ENCODE results near the gene SAXO2. TPM values are rescaled to one million over a fixed set of nuclear protein-coding genes. Genes with fewer than 3 reads are reported as not detected.
"Not testable (repeated sequence)": the region's sequence is repeated elsewhere in the genome, so short reads cannot be mapped to it uniquely, and the experiment has no call there.

The SAXO2 gene
- total RNA-seq, 1 experiment from 2014 or later, result not detected

- H3K36me3 ChIP-seq, H3K27me3 ChIP-seq, DNase-seq, H3K9me3 ChIP-seq, H3K4me3 ChIP-seq: not testable (repeated sequence)
Measured at GRCh38 chr15:82319522-82320278, 57.1 kb downstream of the SAXO2 start.

- not testable (repeated sequence) for H3K36me3 ChIP-seq, H3K9me3 ChIP-seq, DNase-seq, H3K4me3 ChIP-seq, H3K27me3 ChIP-seq
Measured at GRCh38 chr15:82320861-82321260, 58.2 kb downstream of the SAXO2 start.

- not testable (repeated sequence) for H3K27me3 ChIP-seq, H3K36me3 ChIP-seq, H3K4me3 ChIP-seq, H3K9me3 ChIP-seq, DNase-seq
Measured at GRCh38 chr15:82322488-82322887, 59.9 kb downstream of the SAXO2 start.

- not testable (repeated sequence) for H3K4me3 ChIP-seq, DNase-seq, H3K36me3 ChIP-seq, H3K27me3 ChIP-seq, H3K9me3 ChIP-seq
Measured at GRCh38 chr15:82324831-82325230, 62.2 kb downstream of the SAXO2 start.

GRCh38 chr15:82325646-82326045 lies 63.0 kb downstream of the SAXO2 start:
- H3K9me3 ChIP-seq, H3K27me3 ChIP-seq, H3K36me3 ChIP-seq, DNase-seq, H3K4me3 ChIP-seq: not testable (repeated sequence)

- H3K4me3 ChIP-seq, H3K27me3 ChIP-seq, H3K9me3 ChIP-seq, DNase-seq, H3K36me3 ChIP-seq: not testable (repeated sequence)
Measured at GRCh38 chr15:82326896-82327295, 64.3 kb downstream of the SAXO2 start.

GRCh38 chr15:82327372-82327771 lies 64.8 kb downstream of the SAXO2 start:
- not testable (repeated sequence) for H3K9me3 ChIP-seq, H3K27me3 ChIP-seq, H3K4me3 ChIP-seq, H3K36me3 ChIP-seq, DNase-seq

GRCh38 chr15:82329039-82329438 lies 66.4 kb downstream of the SAXO2 start:
- H3K4me3 ChIP-seq, DNase-seq: not testable (repeated sequence)

GRCh38 chr15:82330921-82331320 lies 68.3 kb downstream of the SAXO2 start:
- not testable (repeated sequence) for H3K4me3 ChIP-seq, DNase-seq, H3K9me3 ChIP-seq, H3K27me3 ChIP-seq, H3K36me3 ChIP-seq

More at GRCh38 chr15:82329039-82329438, 66.4 kb downstream of the SAXO2 start:
- not testable (repeated sequence) for H3K27me3 ChIP-seq, H3K36me3 ChIP-seq, H3K9me3 ChIP-seq

- not testable (repeated sequence) for H3K4me3 ChIP-seq, H3K27me3 ChIP-seq, H3K9me3 ChIP-seq, DNase-seq, H3K36me3 ChIP-seq
Measured at GRCh38 chr15:82331576-82332304, 69.1 kb downstream of the SAXO2 start.

- not testable (repeated sequence) for H3K27me3 ChIP-seq, H3K4me3 ChIP-seq, H3K36me3 ChIP-seq, H3K9me3 ChIP-seq, DNase-seq
Measured at GRCh38 chr15:82332711-82333602, 70.3 kb downstream of the SAXO2 start.

- H3K4me3 ChIP-seq, H3K36me3 ChIP-seq, DNase-seq, H3K27me3 ChIP-seq, H3K9me3 ChIP-seq: not testable (repeated sequence)
Measured at GRCh38 chr15:82333603-82334553, 71.3 kb downstream of the SAXO2 start.

Other genes with a start within 250 kb of the SAXO2 start
- 4.0 and 6.2 TPM in 2 replicates for gene MEX3B, start 216.8 kb upstream of the SAXO2 start, total RNA-seq (2014; rRNA removed; shearing (Covaris generic); ENCODE audit: low replicate concordance)
- gene EFL1, start 84 bp upstream of the SAXO2 start, total RNA-seq (2014; rRNA removed; shearing (Covaris generic); ENCODE audit: low replicate concordance), result 18.2 and 18.7 TPM in 2 replicates
- not detected in 2 replicates for gene GOLGA6L10, start 86.7 kb downstream of the SAXO2 start, total RNA-seq (2014; rRNA removed; shearing (Covaris generic); ENCODE audit: low replicate concordance)
- 1.3 TPM in 1 of 2 replicates, not detected in the other for gene GOLGA6L9, start 167.0 kb downstream of the SAXO2 start, total RNA-seq (2014; rRNA removed; shearing (Covaris generic); ENCODE audit: low replicate concordance)